ENCODE data around the gene IRAK4.
"Not testable (repeated sequence)": the region's sequence is repeated elsewhere in the genome, so short reads cannot be mapped to it uniquely, and the experiment has no call there.

The IRAK4 gene

GRCh38 chr12:43758728-43759563, at the start of gene IRAK4, which contains the start of gene PUS7L:
IRAK4 (plus strand) TSS chr12:43758951; CDS start chr12:43768112, 9,161 bp downstream.
PUS7L (minus strand) TSS chr12:43758790; CDS start chr12:43755245, 3,545 bp downstream.
- peak; percentile 97 for DNase-seq

- no peak for DNase-seq
Observed at GRCh38 chr12:43711348-43711747, 47.4 kb upstream of the IRAK4 start.

GRCh38 chr12:43722621-43723020, 36.1 kb upstream of the IRAK4 start:
- no peak for DNase-seq

GRCh38 chr12:43723134-43723533, 35.6 kb upstream of the IRAK4 start:
- DNase-seq, result no peak

GRCh38 chr12:43728117-43728516, 30.6 kb upstream of the IRAK4 start:
- no peak for DNase-seq

GRCh38 chr12:43728698-43729097, 30.1 kb upstream of the IRAK4 start:
- no peak for DNase-seq

- DNase-seq, result no peak
Observed at GRCh38 chr12:43730283-43730682, 28.5 kb upstream of the IRAK4 start.

- DNase-seq, result no peak
Observed at GRCh38 chr12:43733687-43734086, 25.1 kb upstream of the IRAK4 start.

- DNase-seq, result peak; percentile 18
Observed at GRCh38 chr12:43736927-43737440, 21.8 kb upstream of the IRAK4 start.

- peak; percentile 85 for DNase-seq
Observed at GRCh38 chr12:43737646-43738045, 21.1 kb upstream of the IRAK4 start.

- peak; percentile 52 for DNase-seq
Observed at GRCh38 chr12:43740511-43741100, 18.1 kb upstream of the IRAK4 start.

- peak; percentile 90 for DNase-seq
Observed at GRCh38 chr12:43742106-43742505, 16.6 kb upstream of the IRAK4 start.

- no peak for DNase-seq
Observed at GRCh38 chr12:43744826-43745225, 13.9 kb upstream of the IRAK4 start.

GRCh38 chr12:43749016-43749415, 9.7 kb upstream of the IRAK4 start:
- no peak for DNase-seq

GRCh38 chr12:43750814-43751213, 7.9 kb upstream of the IRAK4 start:
- DNase-seq, result no peak

GRCh38 chr12:43751360-43751759, 7.4 kb upstream of the IRAK4 start:
- not testable (repeated sequence) for DNase-seq

- DNase-seq, result no peak
Observed at GRCh38 chr12:43754015-43754414, 4.7 kb upstream of the IRAK4 start.

- DNase-seq, result peak; percentile 33
Observed at GRCh38 chr12:43758247-43758727, 464 bp upstream of the IRAK4 start.

- DNase-seq, result no peak
Observed at GRCh38 chr12:43760396-43760795, 1.6 kb downstream of the IRAK4 start.

GRCh38 chr12:43761500-43761899, 2.7 kb downstream of the IRAK4 start:
- no peak for DNase-seq

GRCh38 chr12:43762596-43762995, 3.8 kb downstream of the IRAK4 start:
- DNase-seq, result no peak

- no peak for DNase-seq
Observed at GRCh38 chr12:43763769-43764168, 5.0 kb downstream of the IRAK4 start.

- no peak for DNase-seq
Observed at GRCh38 chr12:43764528-43764927, 5.8 kb downstream of the IRAK4 start.

- DNase-seq, result peak; percentile 39
Observed at GRCh38 chr12:43766291-43766690, 7.5 kb downstream of the IRAK4 start.

All from fibroblast of skin of right biceps (primary cell).